ENCODE results near the gene TMUB1.
"Not testable (repeated sequence)": the region's sequence is repeated elsewhere in the genome, so short reads cannot be mapped to it uniquely, and the experiment has no call there.

The TMUB1 gene

DNA sequence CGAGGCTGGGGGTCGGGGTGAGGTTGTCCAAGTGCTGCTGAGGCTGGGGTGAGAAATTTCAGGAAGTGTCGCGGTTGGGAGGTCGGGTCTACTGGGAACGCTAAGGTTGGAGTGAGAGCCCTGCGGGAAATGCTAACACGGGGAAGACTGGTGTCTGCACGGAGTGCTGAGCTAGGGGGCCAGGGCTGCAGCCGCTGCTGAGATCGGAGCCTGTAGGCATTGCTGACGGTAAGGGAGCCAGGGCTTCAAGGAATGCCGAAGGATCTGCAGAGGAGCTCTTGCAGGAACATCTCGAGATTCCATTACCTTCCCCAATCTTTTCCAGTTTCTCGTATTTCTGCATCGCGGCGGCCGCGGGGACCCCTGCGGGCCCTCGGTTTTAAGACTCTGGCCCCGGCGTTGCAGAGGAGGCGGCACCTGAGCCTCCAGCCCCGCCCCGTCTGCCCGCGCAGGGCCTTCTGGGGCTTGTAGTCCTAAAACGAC lies 25.7 kb downstream of the TMUB1 start, which contains the start of gene CDK5:
Gene CDK5 (minus strand): TSS at position 392 of the 483 bp plus-strand sequence. CDS start 49 bp downstream, at position 343.
- DNase-seq = no peak

GRCh38 chr7:151056666-151057505 lies 26.4 kb downstream of the TMUB1 start:
- peak in 7 of 56 donors; percentile 13 to 48 (median 23) for DNase-seq

DNA sequence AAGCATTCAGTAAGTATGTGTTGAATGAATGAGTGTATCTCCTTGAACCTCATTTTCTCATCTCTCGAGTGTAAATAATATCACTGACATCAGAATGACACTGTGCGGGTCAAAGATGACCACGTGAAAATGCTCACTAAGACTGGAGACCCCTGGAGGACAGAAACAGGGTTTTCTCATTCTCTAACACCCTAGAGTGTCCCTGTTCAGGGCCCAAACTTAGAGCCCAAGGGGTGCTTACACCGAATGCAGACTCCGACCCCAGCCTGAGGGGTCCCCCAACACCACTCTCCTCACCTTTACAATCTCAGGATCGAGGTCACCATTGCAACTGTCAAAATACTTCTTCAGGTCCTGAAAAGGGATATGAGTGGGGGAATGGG lies 27.0 kb downstream of the TMUB1 start:
- no peak for DNase-seq

DNA sequence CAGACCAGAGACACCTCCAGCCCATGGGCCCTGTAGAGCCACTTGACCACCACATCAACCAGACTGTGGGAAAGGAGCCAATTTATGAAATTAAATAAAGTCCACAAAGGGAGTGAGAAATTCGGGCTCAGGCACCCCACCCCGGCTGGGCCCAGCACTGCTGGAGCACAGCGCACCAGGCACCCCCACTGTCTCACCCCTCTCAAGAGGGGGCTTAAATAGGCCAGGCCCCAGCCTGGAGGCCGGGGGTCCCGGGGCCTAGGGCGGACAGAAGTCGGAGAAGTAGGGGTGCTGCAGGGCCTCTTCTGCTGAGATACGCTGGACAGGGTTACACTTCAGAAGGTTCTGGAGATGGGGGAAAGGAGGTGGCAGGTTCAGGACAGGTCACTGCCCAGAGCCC lies 29.5 kb downstream of the TMUB1 start:
- no peak for DNase-seq

- no peak for DNase-seq
Measured at GRCh38 chr7:151053096-151053495, 30.2 kb downstream of the TMUB1 start.

- DNase-seq = peak in 36 of 56 donors; percentile 1 to 74 (median 33)
Measured at GRCh38 chr7:151051108-151051507, 32.2 kb downstream of the TMUB1 start.

GRCh38 chr7:151048911-151049463 lies 34.3 kb downstream of the TMUB1 start:
- DNase-seq = no peak

GRCh38 chr7:151047976-151048815 lies 35.1 kb downstream of the TMUB1 start, which contains the start of gene ASIC3:
TSS of gene ASIC3 (plus strand) at chr7:151048531. CDS start at chr7:151048886, 355 bp downstream.
- peak in 1 of 56 donors; percentile 27 for DNase-seq

GRCh38 chr7:151046603-151047573 lies 36.4 kb downstream of the TMUB1 start:
- DNase-seq = peak in 10 of 56 donors; percentile 9 to 53 (median 28)

GRCh38 chr7:151045967-151046366 lies 37.3 kb downstream of the TMUB1 start:
- peak in 17 of 56 donors; percentile 8 to 62 (median 25) for DNase-seq

GRCh38 chr7:151045262-151045661 lies 38.0 kb downstream of the TMUB1 start:
- no peak for DNase-seq

DNA sequence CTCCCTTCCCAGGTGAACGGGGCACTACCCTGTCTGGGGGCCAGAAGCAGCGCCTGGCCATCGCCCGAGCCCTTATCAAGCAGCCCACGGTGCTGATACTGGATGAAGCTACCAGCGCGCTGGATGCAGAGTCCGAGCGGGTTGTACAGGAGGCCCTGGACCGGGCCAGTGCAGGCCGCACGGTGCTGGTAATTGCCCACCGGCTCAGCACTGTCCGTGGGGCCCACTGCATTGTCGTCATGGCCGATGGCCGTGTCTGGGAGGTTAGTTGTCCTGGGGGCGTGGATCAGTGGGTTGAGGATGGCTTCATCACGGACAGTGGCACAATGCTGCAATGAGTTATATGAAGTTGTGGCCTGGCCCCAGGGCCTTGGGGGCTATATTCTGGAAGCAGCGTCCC lies 39.3 kb downstream of the TMUB1 start:
- no peak for DNase-seq

DNA sequence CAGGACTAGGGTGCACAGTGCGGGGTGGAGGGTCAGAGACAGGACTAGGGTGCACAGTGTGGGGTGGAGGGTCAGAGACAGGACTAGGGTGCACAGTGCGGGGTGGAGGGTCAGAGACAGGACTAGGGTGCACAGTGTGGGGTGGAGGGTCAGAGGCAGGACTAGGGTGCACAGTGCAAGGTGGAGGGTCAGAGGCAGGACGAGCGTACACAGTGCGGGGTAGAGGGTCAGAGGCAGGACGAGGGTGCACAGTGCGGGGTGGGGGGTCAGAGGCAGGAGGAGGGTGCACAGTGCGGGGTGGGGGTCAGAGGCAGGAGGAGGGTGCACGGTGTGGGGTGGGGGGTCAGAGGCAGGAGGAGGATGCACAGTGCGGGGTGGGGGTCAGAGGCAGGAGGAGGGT lies 39.8 kb downstream of the TMUB1 start:
- DNase-seq = not testable (repeated sequence)

GRCh38 chr7:151040616-151041375 lies 42.5 kb downstream of the TMUB1 start:
- DNase-seq = no peak

DNA sequence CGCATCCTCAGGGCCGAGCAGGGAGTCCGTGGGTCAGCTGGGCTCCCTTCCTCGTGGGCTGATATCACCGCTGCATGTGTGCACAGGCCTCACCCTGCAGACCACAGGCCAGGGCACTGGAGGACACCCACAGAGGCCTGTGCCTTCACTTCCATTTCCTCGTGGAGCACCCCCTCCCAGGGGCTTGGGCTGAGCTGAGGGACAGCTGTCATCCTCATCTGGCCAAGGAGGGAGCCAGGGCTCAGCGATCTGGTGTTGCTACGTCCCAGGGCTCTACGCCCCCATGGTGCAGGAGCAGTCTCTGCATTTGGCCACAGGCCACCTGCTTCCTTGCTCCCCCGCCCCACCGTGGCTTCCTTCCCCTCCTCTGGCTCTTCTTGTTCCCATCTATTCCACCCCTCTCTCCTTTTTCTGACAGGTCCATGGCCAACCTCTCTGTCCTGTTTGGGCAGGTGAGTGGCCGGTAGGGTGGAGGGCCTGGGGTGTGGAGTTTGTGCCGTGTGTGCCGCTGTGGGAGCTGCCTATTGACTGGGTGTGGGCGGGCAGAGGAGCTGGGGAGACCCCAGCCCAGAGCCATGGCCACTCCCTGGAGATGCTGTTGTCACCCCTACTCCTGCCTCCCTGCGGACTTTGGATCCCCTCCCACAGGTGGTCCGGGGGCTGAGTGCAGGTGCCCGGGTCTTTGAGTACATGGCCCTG lies 43.3 kb downstream of the TMUB1 start:
- DNase-seq = no peak

DNA sequence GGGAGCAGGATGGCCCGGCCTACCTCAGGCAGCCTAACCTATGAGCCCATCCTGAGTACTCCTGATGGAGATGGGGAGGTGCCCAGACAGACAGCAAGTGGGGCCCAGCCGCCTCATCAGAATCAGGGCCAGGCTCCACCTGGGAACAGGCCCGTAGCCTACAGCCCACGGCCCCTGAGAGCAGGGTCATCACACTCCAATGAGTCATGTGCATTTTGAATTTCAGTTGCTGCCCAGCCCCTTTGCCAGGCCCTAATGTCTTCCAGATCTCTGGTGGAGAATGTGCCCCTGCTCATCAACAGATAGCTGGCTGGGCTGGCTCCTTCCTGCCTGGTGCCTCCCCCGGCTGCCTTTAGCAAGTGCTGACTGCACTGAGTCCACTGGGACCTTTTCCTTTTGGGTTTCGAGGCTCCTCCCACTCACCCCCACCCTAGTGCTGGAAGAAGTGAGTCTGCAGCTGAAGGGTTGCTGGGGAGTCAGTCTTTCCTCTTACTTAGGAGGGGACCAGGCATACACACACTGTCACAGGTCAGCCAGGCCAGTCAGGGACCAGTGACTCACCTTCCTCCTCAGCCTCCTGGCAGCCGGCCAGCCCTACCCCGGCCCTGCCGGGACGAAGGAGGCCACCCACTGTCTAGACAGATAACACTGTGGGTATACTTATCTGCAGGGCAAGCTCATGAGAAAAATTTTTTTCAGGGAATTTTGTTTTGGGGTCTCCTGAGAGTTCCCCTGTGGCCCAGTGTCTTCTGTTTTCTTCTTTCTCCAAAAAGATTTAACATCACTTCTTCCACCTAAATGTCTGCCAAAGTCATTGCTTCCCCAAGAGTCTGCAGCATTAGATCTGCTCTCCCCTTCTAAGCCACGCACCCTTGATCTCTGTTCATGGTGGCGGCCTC lies 44.1 kb downstream of the TMUB1 start:
- DNase-seq = peak in 3 of 56 donors; percentile 13 to 38 (median 27)

GRCh38 chr7:151035902-151036301 lies 47.4 kb downstream of the TMUB1 start:
- no peak for DNase-seq
